Measurements from ENCODE around the gene NSG2.
"Not testable (repeated sequence)": the region's sequence is repeated elsewhere in the genome, so short reads cannot be mapped to it uniquely, and the experiment has no call there.

NSG2 gene

GRCh38 chr5:174106997-174107655 is 61.6 kb downstream of the NSG2 start:
- no peak for DNase-seq

- DNase-seq, result no peak
These were observed 63.2 kb downstream of the NSG2 start for GRCh38 chr5:174108745-174109144.

DNA sequence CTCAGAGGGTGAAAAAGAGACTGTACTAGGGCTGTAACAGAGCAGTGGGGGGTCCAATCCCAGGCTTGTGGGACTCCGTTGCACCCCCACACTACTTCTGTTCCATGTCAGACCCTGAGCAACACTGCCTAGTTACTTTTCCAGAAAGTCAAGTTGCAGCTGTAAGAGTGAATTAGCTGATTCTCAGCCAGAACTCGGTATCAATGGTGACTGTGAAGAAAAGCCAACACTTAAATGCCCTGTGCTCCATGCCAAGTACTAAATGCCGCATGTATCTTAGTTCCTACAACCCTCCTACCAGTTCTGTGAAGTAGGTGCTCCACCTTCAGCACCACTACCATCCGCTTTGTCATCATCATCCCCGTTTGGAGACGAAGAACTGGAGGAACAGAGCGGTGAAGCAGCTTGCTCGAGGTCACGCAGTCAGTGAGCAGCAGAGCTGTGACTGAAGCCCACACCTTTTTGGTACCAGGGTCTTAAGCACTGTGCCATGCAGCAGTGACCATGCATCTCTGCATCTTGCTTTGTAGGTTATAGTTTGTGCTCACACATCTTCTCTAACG is 64.3 kb downstream of the NSG2 start:
- DNase-seq, result no peak

- DNase-seq, result no peak
These were observed 64.8 kb downstream of the NSG2 start for GRCh38 chr5:174110310-174110709.

GRCh38 chr5:174111287-174111973 is 65.9 kb downstream of the NSG2 start:
- no peak for DNase-seq

- no peak for DNase-seq
These were observed 69.7 kb downstream of the NSG2 start for GRCh38 chr5:174115226-174115625.

- DNase-seq, result no peak
These were observed 73.4 kb downstream of the NSG2 start for GRCh38 chr5:174118823-174119467.

DNA sequence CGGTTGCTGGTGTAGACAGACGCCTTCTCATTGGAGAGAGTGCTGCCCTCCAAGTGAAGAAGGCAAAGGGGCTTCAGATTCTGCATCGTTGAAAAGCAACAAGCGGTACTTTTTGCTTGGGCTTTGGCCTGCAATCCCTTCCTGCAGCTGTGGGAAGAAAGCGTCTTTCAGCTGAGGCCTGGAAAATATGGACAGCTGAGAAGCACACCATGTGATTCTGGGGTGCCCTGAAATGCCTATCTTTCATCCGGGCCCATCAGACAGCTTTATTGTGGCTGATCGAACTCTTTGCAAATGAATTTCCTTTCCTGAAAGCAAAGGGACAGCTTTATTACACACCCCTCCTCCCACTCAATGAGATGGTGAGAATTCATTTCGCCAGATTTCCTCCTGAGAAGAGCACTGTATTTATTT is 74.0 kb downstream of the NSG2 start:
- DNase-seq, result no peak

DNA sequence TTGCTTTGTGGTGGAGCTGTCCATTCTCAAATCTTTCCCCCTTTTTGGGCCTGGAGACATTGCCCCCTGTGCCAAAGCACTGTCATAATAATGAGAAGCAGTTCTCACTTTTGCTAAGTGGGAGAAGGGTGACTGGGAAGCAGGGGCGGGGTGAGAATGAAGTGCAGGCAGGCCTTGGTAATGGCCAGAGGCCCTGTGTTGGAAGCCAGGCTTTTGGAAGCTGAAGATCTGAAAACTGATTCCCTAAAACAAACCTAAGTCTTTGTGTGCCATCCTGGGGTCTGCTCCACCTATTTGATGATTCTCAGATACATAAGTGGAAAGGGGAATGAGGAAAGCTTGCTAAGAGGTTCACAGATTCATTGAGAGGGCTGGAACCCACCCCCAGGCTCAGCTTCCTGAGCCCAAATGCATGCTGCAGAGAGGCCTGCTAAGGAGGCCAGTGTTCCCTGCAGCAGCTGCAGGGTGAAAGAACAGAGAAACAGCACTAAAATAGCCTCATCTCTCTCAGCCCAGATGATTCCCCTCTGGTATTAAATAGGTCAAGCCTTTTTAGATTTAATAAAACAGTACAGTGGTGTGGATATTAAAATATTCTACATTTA is 75.0 kb downstream of the NSG2 start:
- DNase-seq, result no peak

GRCh38 chr5:174134545-174134944 is 89.0 kb downstream of the NSG2 start:
- no peak for DNase-seq

- DNase-seq, result no peak
These were observed 94.1 kb downstream of the NSG2 start for GRCh38 chr5:174139623-174140022.

DNA sequence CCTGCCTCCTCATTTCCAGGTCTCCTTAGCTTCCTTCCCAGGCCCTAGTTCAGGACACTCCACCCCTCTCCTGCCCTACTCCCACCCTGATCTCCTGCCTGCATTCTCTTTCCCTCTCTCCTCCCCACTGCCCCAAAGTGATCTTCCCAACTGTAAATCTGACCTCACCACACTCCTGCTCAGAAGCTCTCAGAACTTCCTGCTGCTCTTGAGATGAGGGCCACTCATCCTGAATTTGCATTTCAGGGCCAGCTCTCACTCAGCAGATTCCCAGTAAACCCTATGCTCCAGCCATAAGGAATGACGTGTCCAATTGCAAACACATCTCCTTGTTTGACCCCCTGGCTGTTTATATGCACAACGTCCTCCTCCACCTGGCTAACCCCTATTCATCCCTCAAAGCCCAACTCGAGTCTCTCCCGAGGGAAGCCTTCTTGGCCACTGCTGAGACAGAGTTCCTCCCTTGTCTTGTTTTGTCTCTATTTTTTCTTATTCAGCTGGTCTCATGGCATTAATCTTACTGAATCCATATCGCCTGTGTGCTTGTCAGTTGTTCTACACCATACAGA is 95.0 kb downstream of the NSG2 start:
- no peak for DNase-seq

- no peak for DNase-seq
These were observed 95.9 kb downstream of the NSG2 start for GRCh38 chr5:174141398-174141797.

DNA sequence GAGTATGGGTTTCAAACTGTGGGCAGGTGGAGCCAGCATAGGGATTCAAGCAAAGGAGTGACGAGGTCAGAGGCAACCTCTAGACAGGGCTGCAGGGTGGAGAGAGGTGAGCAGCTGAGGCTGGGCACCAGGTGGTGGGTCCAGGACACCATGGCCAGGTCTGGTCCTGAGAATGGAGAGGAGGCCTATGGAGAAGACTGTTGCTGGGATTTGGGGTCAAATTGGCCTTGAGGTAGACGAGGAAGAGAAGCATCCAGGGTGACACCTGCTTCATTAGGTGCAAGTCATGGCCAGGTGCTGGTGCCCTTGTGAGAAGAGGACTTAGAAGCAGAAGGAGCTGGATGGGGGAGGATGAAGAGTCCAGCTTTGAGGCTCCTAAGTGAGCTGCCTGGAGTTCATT is 99.6 kb downstream of the NSG2 start:
- DNase-seq, result no peak

DNA sequence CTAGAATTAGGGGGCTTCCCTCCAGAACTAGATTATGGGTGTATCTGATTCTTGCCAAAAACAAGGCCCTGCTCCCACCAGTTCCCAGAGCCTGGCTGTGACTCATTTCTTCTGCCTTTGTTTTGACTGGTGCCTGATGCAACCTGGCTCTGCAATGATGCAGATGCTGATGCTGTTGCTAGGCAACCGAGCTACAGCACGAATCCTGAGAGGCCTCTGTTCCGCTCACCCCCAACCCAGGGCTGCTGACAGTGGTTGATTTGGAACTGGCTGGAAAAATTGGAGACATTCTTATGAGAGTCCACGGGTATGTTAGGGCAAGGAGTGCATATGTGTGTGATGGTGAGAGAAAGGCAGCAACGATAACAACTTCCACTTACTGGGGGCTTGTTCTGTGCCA is 100.3 kb downstream of the NSG2 start:
- no peak for DNase-seq

GRCh38 chr5:174146556-174146955 is 101.0 kb downstream of the NSG2 start:
- no peak for DNase-seq

GRCh38 chr5:174147012-174147411 is 101.5 kb downstream of the NSG2 start:
- not testable (repeated sequence) for DNase-seq

DNA sequence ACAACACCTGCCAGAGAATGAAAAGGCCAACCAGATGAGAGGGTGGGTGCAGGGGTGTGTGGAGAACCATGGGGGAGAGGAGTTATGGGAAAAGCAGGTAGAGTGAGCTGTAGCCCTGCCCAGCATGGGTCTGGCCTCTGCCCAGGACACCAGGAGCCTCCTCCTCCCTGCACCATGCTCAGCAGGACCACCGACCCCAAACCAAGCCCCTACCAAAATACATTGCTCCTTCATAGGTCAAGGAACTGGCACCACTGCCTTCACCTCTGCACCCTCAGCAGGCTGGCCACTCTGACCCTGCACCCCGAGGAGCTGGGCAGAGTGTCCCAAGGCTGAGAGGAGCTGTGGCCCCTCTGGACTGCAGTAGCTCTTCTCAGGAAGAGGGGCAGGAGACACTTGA is 102.0 kb downstream of the NSG2 start:
- DNase-seq, result no peak

DNA sequence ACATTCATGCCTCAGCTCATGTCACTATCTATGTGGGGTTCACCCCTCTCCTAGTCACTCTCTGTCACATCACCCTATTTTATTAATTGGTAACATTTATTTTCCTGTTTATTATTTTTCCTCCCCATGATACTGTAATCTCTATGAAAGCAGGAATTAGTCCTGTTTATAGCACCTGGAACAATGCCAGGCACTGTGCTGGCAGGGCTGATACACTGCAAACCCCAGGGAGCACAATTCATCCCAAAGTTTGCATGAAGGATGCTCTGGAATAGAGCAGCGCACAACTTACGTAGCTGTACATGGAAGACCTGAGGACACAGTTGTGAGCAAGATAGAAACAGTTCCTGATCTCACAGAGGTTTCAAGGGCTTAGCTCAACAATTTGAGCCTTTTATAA is 103.2 kb downstream of the NSG2 start:
- DNase-seq, result no peak

- no peak for DNase-seq
These were observed 103.9 kb downstream of the NSG2 start for GRCh38 chr5:174149426-174149825.

- DNase-seq, result no peak
These were observed 104.5 kb downstream of the NSG2 start for GRCh38 chr5:174149989-174150388.

GRCh38 chr5:174151599-174152181 is 106.2 kb downstream of the NSG2 start:
- DNase-seq, result no peak

GRCh38 chr5:174154559-174154958 is 109.1 kb downstream of the NSG2 start:
- DNase-seq, result no peak

Measured in stimulated activated naive CD4-positive, alpha-beta T cell (primary cell).